HG03159 (cell line): Measurements from ENCODE around the gene SOBP.
A peak's percentile ranks its signal among the peaks of the same experiment; 100 is the strongest.
"Not testable (repeated sequence)": the region's sequence is repeated elsewhere in the genome, so short reads cannot be mapped to it uniquely, and the experiment has no call there.

Source experiments
- ATAC-seq: cut with Tn5 transposase; IDR thresholded peaks from one replicate; pipeline ENCODE4 v1.9.1; 2021; ENCODE audit warnings: mild to moderate bottlenecking, moderate library complexity; ENCODE audit not compliant: unreplicated experiment

SOBP gene

GRCh38 chr6:107489636-107490565 is at the start of gene SOBP:
SOBP (plus strand) TSS chr6:107490117; CDS start chr6:107490617, 500 bp downstream.
- ATAC-seq = no peak

- no peak for ATAC-seq
Observed at GRCh38 chr6:107440936-107441335, 49.0 kb upstream of the SOBP start.

- no peak for ATAC-seq
Observed at GRCh38 chr6:107441682-107442081, 48.2 kb upstream of the SOBP start.

DNA sequence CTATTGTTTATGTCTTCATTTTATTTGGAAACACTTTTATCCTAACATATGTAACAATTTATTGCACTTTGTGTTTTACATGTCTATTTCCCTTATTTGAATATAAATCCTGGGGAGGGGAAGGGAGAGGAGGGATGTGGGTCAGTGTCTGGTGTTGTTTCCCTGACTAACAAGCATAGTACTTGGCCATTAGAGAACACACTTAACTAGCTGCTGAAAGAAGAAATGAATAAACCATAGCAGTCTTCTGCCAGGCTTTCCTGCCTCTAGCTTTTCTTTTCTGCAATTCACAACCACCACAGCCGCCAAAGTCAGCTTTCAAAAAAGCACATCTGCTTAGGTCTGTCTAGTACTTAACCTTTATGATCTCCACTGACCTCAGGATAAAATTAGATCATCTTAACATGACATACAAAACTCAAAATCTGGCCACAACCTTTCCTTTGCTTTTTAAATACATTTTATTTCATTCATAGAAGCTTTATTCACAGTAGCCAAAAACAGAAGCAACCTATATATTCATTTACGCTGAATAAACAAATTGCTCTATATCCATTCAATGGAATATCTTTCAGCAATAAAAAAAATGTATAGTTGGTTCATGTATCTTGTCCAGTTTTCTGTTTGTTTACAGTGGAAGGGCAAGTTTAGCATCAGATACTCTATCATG is 46.8 kb upstream of the SOBP start:
- ATAC-seq = no peak

- no peak for ATAC-seq
Observed at GRCh38 chr6:107443608-107444267, 46.2 kb upstream of the SOBP start.

GRCh38 chr6:107444277-107444676 is 45.6 kb upstream of the SOBP start:
- ATAC-seq = no peak

DNA sequence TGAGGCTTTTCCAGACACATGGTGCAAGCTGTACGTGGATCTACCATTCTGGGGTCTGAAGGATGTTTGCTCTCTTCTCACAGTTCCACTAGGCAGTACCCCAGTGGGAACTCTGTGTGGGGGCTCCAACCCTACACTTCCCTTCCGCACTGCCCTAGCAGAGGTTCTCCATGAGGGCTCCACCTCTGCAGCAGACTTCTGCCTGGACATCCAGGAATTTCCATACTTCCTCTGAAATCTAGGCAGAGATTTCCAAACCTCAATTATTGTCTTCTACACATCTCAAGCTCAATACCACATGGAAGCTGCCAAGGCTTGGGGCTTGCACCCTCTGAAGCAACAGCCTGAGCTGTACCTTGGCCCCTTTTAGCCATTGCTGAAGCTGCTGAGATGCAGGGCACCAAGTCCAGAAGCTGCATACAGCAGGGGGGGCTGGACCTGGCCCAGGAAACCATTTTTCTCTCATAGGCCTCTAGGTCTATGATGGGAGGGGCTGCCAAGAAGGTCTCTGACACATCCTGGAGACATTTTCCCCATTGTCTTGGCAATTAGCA is 42.2 kb upstream of the SOBP start:
- ATAC-seq = no peak

GRCh38 chr6:107448776-107449175 is 41.1 kb upstream of the SOBP start:
- ATAC-seq = no peak

GRCh38 chr6:107458672-107459282 is 31.1 kb upstream of the SOBP start:
- peak; percentile 31 for ATAC-seq

- peak; percentile 92 for ATAC-seq
Observed at GRCh38 chr6:107459283-107460082, 30.4 kb upstream of the SOBP start, which contains the start of gene PDSS2. PDSS2 (minus strand) TSS chr6:107459564; CDS start chr6:107459285, 279 bp downstream.

- no peak for ATAC-seq
Observed at GRCh38 chr6:107460083-107460631, 29.8 kb upstream of the SOBP start.

- no peak for ATAC-seq
Observed at GRCh38 chr6:107466062-107466461, 23.9 kb upstream of the SOBP start.

GRCh38 chr6:107470364-107470763 is 19.6 kb upstream of the SOBP start:
- no peak for ATAC-seq

DNA sequence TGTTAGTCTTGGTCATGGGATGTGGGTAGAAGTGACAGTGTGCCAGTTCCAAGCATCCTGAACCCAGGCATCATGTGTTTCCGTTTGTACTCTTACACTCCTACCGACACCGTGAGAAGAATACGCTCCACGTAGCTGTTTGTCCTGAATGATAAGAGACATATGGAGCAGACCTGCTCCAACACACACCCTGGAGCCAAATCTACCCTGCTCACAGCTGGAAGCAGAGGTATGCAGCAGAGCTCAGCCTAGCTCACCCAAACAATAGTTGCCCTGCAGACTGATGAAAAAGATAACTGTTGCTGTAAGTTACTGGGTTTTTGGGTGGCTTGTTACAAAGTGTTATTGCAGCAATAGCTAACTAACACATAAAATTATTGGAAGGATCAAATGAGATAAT is 16.3 kb upstream of the SOBP start:
- no peak for ATAC-seq

GRCh38 chr6:107475360-107475759 is 14.6 kb upstream of the SOBP start:
- ATAC-seq = not testable (repeated sequence)

DNA sequence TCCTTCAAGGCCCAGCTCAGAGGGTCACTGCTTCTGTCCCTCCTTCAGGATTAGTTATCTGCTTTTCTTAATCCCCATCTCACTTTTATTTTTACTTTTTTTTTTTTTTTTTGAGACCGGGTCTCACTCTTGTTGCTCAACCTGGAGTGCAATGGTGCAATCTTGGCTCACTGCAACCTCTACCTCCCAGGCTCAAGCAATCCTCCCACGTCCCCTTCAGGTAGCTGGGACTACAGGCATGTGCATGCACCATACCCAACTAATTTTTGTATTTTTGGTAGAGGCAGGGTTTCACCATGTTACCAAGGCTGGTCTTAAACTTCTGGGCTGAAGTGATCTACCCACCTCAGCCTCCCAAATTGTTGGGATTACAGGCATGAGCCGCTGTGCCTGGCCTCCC is 14.1 kb upstream of the SOBP start:
- not testable (repeated sequence) for ATAC-seq

- ATAC-seq = no peak
Observed at GRCh38 chr6:107479089-107479690, 10.7 kb upstream of the SOBP start.

DNA sequence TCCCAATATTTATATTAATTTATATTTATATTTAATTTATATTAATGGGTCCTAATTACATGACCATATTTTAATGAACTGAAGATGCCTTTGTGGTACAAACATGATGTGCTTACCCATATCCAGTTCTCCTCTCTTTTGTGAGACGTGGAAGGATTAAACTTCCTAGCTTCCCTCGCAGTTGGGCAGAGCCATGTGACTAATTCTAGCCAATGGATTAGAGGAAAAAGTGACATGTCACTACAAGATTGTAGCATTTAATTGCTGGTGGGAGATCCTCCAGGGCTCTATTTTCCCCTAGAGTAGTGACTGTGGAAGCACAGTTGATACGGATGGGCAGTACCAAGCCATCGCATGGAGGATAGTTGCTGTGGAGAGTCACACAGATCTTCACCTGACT is 4.8 kb upstream of the SOBP start:
- ATAC-seq = no peak

DNA sequence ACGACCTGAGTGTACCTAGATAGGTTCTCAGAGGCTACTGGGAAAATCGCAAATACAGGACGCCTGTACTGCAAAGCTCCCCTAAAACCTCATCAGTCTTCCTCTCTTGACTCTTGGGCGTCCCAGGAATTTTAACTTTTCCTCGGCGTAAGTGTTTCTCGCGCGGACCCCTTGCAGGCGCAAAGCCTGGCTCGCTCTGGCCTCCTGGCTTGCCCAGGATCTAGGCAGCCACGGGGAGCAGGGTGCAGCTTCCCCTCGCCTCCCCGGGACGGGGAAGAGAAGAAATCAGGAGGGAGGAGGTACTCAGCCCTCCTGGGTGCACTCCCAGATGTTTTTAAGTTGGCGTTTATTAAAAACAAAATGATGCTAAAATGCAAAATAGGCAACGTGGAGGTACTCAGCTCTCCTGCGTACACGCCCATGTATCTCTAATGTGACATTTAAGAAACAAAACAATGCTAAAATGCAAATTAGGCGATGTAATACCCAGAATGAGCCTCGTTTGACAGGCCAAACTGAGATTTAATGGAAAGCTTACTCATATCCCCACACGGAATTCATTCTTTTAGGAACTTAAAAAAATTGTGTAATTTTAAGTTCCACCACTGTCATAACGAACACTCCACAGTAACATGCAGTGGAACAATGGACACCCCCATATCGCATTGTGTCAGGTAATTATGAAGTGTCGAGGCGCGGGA is 1.6 kb upstream of the SOBP start:
- ATAC-seq = no peak
